ENCODE results near the gene COLEC12. TPM values are rescaled to one million over a fixed set of nuclear protein-coding genes. Genes with fewer than 3 reads are reported as not detected.
A peak's percentile ranks its signal among the peaks of the same experiment; 100 is the strongest.

The COLEC12 gene
- total RNA-seq, 6 experiments from 2014 or later, result 0.05 to 0.21 (median 0.15) TPM; not detected in 1

- no peak for TF ChIP-seq CTCF (IDR thresholded peaks at IDR 0.05)
Measured at GRCh38 chr18:289026-289425, 211.5 kb downstream of the COLEC12 start.

GRCh38 chr18:286515-287310 is 213.8 kb downstream of the COLEC12 start:
- no peak overlapping the region for H3K4me3 Mint-ChIP-seq
- peak; percentile 7 for DNase-seq
- H3K9me3 Mint-ChIP-seq, result no peaks in the 10 kb centered on the region
- TF ChIP-seq CTCF (IDR thresholded peaks at IDR 0.05), result peak; percentile 74
- no peak overlapping the region for H3K27ac Mint-ChIP-seq
- H3K4me1 Mint-ChIP-seq (ENCODE audit: low read depth), result no peaks in the 10 kb centered on the region
- peaks cover 27% of the 10 kb centered on the region for H3K27me3 Mint-ChIP-seq (ENCODE audit: insufficient read depth)
- H3K36me3 Mint-ChIP-seq (ENCODE audit: low read depth), result no peaks in the 10 kb centered on the region

More at GRCh38 chr18:289026-289425, 211.5 kb downstream of the COLEC12 start:
- H3K9me3 Mint-ChIP-seq, result no peaks in the 10 kb centered on the region
- peaks cover 29% of the 10 kb centered on the region for H3K27me3 Mint-ChIP-seq (ENCODE audit: insufficient read depth)
- H3K36me3 Mint-ChIP-seq (ENCODE audit: low read depth), result no peaks in the 10 kb centered on the region
- no peaks in the 10 kb centered on the region for H3K4me1 Mint-ChIP-seq (ENCODE audit: low read depth)
- DNase-seq, result no peak
- no peak overlapping the region for H3K4me3 Mint-ChIP-seq
- no peak overlapping the region for H3K27ac Mint-ChIP-seq

GRCh38 chr18:285817-286216 is 214.7 kb downstream of the COLEC12 start:
- Mint-ChIP-seq H3K9me3 (no peaks in the 10 kb centered on the region), H3K4me3 (no peak overlapping the region), H3K36me3 (ENCODE audit: low read depth) (no peaks in the 10 kb centered on the region), H3K27me3 (ENCODE audit: insufficient read depth) (peaks cover 33% of the 10 kb centered on the region), H3K4me1 (ENCODE audit: low read depth) (no peaks in the 10 kb centered on the region), H3K27ac (no peak overlapping the region)
- no peak for DNase-seq
- TF ChIP-seq CTCF (IDR thresholded peaks at IDR 0.05), result no peak

GRCh38 chr18:275486-275885 is 225.0 kb downstream of the COLEC12 start:
- DNase-seq, result no peak
- no peak overlapping the region for H3K27ac Mint-ChIP-seq
- TF ChIP-seq CTCF (IDR thresholded peaks at IDR 0.05), result no peak
- H3K4me1 Mint-ChIP-seq (ENCODE audit: low read depth), result no peaks in the 10 kb centered on the region
- peaks cover 2% of the 10 kb centered on the region for H3K27me3 Mint-ChIP-seq (ENCODE audit: insufficient read depth)
- no peaks in the 10 kb centered on the region; the same call in 1 of the 2 replicates for H3K36me3 Mint-ChIP-seq (ENCODE audit: low read depth)
- no peak overlapping the region for H3K4me3 Mint-ChIP-seq
- H3K9me3 Mint-ChIP-seq, result no peaks in the 10 kb centered on the region; the same call in 1 of the 2 replicates

DNA sequence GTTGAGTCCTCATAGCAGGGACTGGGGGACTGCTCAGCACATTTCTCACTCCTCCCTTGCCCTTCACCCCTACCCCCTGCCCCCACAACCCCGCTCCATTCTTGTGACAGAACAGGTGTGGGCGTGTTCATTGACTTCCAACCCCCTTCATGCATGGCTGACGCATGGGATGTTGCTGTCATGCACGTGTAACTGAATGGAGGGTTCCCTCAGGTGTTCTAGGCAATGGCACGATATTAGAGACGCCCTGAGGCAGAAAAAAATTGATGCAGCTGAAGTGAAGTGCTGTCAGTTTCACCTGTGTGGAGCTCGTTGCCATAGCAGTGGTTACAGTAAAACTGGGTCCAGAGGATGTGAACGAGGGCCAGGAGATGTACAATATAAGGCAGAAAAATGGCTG is 226.2 kb downstream of the COLEC12 start:
- TF ChIP-seq CTCF (IDR thresholded peaks at IDR 0.05), result no peak
- H3K27ac Mint-ChIP-seq, result no peak overlapping the region
- H3K4me1 Mint-ChIP-seq (ENCODE audit: low read depth), result no peaks in the 10 kb centered on the region
- no peaks in the 10 kb centered on the region; the same call in 1 of the 2 replicates for H3K36me3 Mint-ChIP-seq (ENCODE audit: low read depth)
- DNase-seq, result no peak
- no peaks in the 10 kb centered on the region; the same call in none of the 2 replicates for H3K27me3 Mint-ChIP-seq (ENCODE audit: insufficient read depth)
- H3K9me3 Mint-ChIP-seq, result no peaks in the 10 kb centered on the region; the same call in 1 of the 2 replicates
- no peak overlapping the region for H3K4me3 Mint-ChIP-seq
